GM12872 (cell line): ENCODE measurements around the gene PRMT7.

Experiments
- TF ChIP-seq, protein P1 (sequence below): IDR thresholded peaks from 3 replicates; pipeline ENCODE4 v1.5.1; 2011; ENCODE audit warnings: low read depth, mild to moderate bottlenecking, low read length, moderate library complexity; ENCODE audit not compliant: insufficient read depth

PRMT7 gene

DNA sequence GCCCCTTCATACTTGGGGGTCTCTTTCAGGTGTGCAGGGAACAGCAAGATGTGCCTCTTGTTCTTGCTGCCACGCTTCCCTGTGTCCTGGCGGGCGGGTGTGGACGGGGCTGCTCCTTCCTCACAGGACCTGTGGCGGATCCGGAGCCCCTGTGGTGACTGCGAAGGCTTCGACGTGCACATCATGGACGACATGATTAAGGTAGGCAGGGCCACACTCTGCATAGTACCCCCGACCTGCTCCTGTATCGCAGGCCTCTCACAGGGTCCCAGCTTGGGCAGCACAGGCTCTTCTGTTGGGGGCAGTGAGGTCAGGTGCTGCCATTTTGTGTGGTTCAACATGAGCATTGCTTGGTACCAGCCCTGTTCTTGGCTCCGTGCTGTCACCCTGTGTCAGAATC is 42.5 kb downstream of the PRMT7 start:
- TF ChIP-seq, protein P1, sequence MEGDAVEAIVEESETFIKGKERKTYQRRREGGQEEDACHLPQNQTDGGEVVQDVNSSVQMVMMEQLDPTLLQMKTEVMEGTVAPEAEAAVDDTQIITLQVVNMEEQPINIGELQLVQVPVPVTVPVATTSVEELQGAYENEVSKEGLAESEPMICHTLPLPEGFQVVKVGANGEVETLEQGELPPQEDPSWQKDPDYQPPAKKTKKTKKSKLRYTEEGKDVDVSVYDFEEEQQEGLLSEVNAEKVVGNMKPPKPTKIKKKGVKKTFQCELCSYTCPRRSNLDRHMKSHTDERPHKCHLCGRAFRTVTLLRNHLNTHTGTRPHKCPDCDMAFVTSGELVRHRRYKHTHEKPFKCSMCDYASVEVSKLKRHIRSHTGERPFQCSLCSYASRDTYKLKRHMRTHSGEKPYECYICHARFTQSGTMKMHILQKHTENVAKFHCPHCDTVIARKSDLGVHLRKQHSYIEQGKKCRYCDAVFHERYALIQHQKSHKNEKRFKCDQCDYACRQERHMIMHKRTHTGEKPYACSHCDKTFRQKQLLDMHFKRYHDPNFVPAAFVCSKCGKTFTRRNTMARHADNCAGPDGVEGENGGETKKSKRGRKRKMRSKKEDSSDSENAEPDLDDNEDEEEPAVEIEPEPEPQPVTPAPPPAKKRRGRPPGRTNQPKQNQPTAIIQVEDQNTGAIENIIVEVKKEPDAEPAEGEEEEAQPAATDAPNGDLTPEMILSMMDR: no peak

DNA sequence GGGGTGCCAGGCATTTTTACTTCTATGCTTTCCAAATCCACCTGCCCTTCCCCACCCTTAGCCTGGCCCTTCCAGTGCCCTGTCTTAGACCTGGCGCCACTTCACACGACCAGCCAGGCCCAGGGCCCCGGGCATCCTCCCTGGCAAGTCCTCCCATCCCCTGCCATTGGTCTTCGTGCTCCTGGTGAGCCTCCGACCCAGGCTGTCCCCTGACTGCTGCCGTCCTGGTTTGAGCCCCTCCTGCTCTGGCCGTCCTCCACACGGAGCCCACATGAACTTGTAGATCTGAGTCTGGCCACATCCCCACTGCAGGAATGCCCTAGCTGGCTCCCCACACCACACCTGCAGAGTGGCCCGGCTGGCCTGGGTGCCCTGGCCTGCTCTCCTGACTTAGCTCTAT is 44.0 kb downstream of the PRMT7 start:
- TF ChIP-seq, protein P1: no peak

DNA sequence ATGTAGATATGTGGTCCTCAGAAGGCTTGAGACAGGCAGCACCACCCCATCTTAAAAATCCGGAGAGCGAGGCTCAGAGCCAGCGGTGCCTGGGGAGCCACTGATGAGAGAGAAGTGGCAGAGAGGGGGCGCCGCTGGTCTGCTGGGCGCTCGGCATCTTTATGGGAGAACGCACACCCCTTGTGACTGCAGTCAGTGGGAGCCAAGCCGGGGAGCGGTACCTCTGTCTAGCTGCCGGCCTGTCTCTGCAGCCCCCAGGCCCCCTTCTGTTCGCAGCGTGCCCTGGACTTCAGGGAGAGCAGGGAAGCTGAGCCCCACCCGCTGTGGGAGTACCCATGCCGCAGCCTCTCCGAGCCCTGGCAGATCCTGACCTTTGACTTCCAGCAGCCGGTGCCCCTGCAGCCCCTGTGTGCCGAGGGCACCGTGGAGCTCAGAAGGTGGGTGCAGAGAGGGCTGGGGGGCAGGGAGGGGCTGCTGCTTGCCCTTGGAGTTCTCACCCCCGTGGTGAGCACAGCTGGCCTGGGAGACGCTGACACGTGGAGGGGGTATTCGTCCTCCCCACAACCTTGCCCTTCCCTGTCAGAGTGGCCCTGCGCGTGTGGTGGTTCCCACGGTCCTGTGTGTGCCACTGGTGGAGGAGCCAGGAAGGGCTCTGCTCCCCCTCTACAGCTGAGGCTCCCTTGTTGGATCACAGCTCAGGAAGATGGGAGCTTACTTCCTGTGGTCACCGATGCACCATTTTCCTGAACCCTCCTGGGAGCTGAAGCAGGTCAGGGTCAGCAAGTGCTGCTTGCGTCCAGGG is 44.8 kb downstream of the PRMT7 start:
- TF ChIP-seq, protein P1: 0 out of 3 replicates have a peak, but pooled peaks have one; percentile 14

DNA sequence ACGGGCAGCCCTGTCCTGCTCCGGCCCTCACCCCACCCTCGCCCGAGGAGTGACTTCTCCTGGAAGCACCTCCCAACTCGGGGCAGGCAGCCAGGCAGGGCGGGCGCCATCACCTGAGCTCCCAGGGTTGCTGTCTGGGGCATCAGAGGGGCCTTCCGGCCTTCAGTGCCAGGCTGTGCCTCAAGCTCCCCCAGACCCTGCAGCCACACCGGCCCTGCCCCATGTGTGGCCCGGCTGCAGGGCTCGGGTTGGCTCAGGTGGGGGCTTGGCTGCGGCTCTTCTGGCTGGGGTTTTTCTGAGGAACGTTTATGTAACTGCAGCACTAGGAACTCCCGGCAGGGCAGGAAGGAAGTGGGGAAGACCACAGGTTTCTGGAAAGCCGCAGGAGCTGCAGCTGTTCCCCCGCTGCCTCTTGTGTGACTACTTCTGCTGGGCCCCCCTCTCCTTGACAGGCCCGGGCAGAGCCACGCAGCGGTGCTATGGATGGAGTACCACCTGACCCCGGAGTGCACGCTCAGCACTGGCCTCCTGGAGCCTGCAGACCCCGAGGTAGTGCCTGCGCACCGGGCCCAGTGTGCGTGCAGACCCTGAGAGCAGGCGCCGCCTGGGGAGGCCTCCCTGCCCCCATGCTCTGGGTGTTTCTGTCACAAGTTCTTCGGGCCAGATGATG is 45.6 kb downstream of the PRMT7 start:
- TF ChIP-seq, protein P1: no peak

DNA sequence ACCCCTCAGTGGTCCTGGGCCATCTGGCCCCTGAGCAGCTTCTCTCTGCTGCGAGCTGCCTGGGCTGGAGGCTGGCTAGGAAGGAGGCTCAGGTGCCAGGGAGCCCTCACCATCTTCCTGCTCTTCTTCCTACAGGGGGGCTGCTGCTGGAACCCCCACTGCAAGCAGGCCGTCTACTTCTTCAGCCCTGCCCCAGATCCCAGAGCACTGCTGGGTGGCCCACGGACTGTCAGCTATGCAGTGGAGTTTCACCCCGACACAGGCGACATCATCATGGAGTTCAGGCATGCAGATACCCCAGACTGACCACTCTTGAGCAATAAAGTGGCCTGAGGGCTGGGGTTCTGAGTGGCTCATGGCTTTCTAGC is 46.1 kb downstream of the PRMT7 start:
- TF ChIP-seq, protein P1: no peak

GRCh38 chr16:68357521-68357922 is 46.7 kb downstream of the PRMT7 start:
- TF ChIP-seq, protein P1: no peak

GRCh38 chr16:68357923-68358322 is 47.1 kb downstream of the PRMT7 start:
- TF ChIP-seq, protein P1: no peak
